HCEC 1CT (cell line): Measurements from ENCODE around the gene EXOG.

Experiments
- DNase-seq: peaks from one replicate; pipeline ENCODE4 v3.0.0-alpha.2; 2017

Gene EXOG

GRCh38 chr3:38549486-38549885 lies 53.3 kb downstream of the EXOG start:
- DNase-seq: no peak

DNA sequence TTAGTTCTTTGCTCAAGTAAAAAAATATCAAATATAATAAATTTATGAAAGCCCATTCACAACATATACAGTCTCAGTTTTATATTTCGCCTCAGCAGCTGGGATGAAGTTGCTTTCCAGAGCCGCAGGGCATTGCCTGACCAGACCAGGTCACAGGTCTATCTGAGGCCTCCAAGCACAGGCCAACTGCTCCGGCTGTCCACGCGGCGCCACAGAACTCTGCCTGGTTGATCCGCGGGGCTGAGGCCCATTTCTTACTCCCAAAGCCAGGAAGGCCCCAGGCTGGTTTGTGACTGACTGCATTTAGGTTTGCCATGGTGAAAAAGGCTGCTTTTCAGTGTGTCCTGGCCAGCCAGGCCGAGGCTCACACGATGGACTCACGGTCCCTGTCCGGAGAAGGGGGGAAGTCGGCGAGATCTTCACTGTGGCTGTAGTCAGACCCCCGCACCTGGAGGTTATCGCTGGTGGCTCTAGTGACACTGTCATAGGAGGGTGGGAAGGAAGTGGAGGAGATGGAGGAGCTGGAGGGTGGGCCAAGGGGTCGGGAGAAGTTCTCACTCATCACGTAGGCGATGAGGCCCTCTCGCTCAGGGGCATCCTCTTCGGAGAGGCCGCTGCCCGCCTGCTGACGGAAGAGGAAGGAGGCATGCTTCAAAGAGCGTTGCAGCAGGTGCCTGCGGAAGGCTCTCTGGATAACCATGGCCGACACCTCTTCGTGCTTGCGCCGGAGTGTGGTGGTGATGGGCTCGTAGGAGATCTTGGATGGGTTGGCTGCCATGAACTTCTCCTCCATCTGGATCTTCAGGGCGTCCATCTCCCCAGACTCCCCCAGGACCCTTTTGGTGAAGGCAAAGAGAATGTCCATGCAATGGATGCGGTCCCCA lies 54.1 kb downstream of the EXOG start:
- no peak for DNase-seq

GRCh38 chr3:38551026-38551832 lies 55.1 kb downstream of the EXOG start:
- DNase-seq: no peak

DNA sequence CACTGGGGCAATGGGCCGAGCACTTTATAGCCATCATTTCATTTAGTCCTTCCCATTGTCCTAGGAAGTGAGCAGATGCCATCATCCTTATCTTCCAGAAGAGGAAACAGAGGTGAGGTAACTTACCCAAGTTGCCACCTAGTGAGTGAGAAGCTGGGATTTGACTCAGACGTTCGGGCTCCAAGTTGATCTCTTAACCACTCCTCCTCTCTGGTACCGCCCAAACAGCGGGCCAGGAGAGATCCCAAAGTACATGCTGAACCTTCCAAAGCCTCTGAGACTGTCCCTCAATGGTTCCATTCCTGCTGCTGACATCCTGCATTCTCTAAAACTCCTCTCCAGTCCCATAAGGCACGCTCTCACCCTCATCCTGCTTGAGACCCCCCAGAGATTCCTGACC lies 56.2 kb downstream of the EXOG start:
- DNase-seq: no peak

GRCh38 chr3:38553071-38553470 lies 56.9 kb downstream of the EXOG start:
- no peak for DNase-seq

DNA sequence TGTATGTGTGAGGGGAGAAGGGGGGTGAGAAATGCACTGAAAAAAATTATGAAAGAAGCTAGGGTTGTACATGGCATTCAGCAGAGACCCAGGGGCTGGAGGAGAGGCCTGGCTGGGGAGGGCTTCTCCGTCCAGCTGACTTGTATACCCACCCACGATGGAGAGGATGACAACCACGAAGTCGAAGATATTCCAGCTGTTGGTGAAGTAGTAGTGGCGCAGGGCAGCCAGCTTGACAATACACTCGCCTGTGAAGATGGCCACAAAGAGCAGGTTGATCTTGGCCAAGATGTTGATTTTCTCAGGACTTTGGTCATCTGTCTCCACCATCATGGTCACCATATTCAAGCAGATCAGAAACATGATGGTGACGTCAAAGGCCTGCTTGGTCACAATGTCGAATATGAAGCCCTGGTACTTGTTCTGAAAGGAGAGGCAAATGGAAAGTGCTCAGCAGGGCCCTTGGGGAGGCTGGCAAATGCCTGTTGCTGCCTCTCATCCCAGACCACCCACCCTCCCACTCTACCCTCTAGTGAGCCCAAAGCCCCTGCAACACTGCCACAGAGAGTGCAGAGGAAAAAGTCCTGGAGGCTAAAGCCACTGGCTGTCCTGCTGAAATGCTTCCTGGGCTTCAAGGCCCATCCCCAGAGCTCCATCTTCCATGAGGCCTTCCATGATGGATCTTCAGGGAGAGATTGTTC lies 58.1 kb downstream of the EXOG start:
- DNase-seq: no peak

DNA sequence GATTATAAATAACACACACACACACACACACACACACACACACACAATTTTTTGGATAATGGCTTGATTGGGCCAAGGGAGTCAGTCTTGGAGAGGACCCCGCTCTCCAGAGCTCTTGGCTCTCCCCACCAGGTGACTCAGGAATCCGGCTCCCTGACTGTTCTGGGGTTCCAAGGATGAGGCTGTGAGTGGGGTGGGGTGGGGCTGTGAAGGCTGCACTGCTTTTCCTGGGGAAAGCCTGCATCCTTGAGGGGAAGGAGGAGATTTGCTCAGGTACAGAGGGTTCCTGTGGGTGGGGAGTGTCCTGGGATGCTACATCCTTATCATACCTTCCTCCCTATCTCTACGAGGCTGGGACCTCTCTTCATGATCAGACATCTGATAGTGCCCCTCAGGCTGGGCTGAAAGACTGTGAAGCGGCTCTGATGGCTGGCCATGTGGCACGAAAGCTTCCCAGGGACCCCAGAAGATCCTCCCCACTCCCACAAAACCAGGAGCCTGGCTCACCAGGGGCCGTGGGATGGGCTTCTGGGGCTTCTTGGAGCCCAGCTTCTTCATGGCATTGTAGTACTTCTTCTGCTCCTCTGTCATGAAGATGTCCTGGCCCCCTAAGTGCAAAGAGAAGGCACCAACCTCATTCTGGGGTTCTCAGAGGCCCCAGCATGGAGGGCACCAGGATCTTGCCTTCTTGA lies 59.2 kb downstream of the EXOG start:
- no peak for DNase-seq

GRCh38 chr3:38555926-38556325 lies 59.8 kb downstream of the EXOG start:
- DNase-seq: no peak

- no peak for DNase-seq
These were observed 60.7 kb downstream of the EXOG start for GRCh38 chr3:38556640-38557358.

- no peak for DNase-seq
These were observed 62.7 kb downstream of the EXOG start for GRCh38 chr3:38558864-38559263.

DNA sequence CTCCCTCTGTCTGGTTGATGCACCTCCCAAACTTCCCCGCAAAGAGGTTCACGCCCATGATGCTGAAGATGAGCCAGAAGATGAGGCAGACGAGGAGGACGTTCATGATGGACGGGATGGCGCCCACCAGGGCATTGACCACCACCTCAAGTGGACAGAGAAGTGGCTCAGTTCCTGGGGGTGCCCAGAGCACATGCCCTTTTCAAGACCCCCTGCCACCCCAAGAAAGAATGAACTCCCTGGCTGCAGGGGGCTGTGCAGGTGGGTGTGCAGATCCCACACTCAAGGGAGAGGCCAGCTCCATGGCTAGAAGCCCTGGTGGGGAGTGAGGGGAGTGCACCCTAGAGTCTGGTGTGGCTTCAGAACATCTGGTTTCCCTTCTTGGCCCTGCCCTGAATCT lies 64.1 kb downstream of the EXOG start:
- DNase-seq: no peak

DNA sequence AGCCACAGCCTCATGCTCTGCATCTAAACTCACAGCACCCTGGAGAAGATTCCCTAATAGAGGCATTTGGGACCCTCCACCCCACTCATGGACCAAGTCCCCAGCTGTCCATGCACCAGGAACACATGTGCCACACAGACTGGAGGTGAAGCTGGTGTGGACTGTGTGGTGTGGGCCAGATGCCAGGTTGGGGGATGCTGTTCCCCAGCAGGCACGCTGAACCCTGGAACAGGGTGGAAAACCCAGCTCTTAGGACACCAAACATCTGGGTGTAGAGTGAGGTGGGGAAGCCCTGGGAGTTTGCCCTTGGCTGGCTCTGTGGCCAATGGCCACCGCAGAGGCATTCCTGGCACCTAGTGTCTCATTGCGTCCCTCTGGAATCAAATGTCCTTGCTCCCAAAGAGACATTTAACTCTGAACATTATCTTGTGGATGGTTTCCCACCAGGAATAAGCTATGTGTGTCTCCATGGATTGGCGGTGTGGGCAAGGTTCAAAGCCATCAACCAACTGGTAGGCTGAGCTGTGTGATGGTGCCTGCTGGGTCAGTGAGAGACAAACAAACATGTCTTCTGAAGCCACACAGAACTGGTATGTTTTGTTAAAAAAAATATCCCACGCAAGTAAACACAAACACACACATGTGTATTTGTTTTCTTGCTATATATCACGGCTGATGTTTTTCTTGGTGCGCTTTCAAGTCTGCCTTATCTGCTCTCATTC lies 65.0 kb downstream of the EXOG start:
- no peak for DNase-seq

GRCh38 chr3:38561746-38562466 lies 65.8 kb downstream of the EXOG start:
- DNase-seq: no peak

DNA sequence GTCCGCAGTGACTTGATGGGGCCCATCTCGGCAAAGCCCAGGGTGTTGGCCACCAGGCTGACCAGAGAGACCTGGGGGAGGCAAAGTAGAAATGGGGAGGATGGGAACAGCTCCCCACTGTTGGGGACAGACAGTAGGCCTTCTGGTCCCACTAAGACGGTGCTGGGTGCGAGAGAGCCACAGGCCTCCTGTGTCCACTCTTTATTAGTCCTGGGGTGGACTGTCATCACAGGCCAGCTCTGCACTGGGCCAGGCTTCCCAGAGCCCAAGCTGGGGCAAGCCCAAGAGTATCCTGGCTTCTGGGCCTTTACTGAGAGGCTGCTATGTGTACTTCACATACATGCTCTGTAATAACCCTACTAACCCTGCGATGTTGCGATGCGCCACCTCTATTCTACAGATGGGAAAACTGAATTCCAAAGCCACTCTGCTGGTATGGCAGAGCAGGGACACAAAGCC lies 66.4 kb downstream of the EXOG start:
- DNase-seq: no peak

DNA sequence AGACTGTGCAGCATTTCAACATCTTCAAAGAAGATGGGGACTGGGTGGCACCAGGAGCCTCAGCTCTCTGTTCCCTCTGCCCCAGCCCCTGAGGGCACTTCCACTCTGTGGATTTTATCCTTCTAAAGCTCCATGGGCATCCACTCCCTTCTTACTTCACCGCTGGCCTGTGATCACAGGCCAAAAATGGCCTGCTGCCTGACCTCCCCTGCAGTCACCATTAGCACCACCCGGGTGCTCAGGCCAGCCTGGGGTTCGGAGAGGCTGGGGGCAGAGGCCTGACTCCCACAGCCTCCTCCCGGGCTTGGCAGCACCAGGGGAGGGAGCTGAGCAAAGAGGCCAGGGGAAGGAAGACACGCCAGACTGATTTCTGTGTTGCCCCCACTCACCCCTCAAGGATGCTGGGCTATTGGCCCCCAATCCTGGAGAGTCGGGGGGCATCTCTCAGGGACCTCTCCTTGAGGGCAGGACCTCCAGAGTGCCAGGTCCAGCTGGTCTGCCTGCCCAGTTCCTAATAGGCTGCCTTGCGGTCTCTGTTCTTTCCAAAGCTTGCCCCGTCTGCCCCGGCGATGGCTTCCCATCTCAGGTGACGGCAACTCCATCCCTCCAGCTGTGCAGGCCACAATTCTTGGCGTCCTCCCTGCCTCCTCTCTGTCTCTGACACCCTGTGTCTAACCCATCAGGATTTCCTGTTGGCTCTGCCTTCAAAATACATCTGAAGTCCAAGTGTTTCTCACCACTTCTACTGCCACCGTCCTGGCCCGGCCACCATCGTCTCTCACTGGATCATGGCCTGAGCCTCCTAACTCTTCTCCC lies 67.1 kb downstream of the EXOG start:
- no peak for DNase-seq

- DNase-seq: no peak
These were observed 67.7 kb downstream of the EXOG start for GRCh38 chr3:38563886-38564270.

DNA sequence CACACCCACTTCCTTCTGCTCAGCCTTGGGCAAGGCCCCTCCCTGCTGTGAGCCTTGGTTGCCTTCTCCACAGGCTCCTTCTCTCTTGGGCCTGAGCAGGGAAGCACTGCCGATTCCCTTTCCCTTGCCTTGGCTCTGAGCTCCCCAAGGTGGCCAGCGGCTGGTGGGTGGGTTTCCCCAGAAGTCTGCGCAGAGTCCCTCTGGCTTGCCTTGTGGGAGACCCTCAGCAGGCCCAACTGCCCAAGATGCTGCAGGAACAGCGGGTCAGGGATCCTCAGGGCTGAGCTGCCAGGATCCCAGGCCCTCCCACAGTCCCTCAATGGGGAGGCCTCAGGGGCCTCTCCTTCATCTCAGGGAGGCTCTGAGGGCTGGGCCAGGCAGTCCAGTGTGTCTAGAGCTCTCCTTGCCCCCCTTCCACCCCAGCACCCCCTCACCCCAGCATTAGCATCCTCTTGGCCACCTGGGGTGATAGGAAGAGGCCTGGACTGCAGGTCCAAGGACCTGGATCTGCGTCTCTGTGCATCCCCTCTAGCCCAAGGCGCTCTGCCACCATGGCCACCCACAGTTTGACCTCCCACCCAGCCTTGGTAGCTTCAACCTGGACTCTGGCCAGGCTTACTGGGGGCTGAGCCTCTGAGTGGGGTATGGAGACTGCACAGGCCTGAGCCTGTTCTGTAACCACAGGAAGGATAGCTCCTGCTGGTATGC lies 68.6 kb downstream of the EXOG start:
- no peak for DNase-seq

DNA sequence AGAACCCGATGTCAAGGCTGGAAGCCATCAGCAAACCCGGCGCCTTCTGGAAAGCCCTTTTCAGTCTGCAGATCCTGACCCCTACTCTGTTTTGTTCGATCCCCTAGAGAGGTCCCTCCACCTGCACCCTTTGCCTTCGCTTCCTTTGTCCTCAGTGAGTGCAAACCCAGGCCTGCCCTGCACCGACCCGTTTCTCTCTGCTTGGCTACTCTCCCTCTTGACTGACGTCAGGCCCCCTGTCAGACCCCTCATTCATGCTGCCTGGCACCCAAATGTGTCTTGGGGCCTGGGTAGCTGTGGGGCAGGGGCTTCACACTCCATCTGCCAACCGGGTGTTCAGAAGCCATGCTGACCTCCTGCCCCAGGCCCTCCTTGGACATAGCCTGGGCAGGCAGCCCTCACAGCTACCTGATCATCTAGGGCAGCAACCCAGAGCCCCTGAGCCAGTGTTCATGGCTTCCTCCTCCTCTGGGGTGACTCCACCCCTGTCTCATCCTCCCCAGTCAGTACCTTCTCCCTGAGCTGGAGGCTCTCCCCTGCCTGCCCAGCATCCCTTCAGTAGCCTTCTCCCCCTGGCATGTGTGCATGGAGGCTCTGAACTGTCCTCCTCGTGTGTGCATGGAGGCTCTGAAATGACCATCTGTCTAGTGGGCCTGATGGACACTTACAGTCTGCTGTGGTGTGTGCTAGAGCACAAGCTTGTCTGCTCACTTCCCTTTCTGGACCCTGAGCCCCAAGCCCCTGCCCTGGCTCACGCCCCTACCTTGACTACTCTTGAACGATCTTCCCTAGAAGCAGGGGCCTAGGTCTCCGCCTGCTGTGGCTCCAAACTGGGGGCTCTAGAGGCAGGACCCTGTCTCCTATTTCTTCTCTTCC lies 69.4 kb downstream of the EXOG start:
- DNase-seq: no peak
